Erythroblast (primary cell): ENCODE measurements around the gene PON1.

Experiments
- GATA1 ChIP-seq: IDR thresholded peaks from 2 replicates; pipeline ENCODE4 v1.6.1; 2011; ENCODE audit warnings: low read depth, mild to moderate bottlenecking, control low read depth, low read length, moderate library complexity
- POLR2A ChIP-seq: IDR thresholded peaks from 2 replicates; pipeline ENCODE4 v1.6.1; 2011; ENCODE audit warnings: mild to moderate bottlenecking, low read length

DNA sequence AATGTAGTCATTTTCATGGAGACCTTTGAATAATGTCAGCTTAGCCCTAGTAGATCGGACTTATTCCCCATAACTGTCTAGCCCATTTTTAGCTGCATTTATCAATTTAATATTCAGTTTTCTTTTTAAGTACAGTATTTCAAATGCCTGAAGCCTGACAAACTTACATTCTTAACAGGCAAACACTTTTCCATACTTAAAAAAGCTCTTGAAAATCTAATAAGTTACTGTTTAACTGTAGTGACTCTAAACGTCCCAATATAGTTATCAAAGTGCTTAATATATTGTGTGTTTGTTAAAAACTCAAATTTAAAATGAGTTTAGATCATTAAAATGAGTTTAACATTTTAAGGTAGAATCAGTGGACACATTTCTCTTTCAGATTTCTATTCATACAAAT, 44.9 kb downstream of the PON1 start:
- TF ChIP-seq POLR2A: no peak
- TF ChIP-seq GATA1: no peak
